Esophagus squamous epithelium (tissue), 4 donors: ENCODE data around the gene KRT40.

Experiments used
- CTCF ChIP-seq, 6 experiments: fragments of 450-650 bp in 4 of 6; fragments of 200-600 bp in 2 of 6; sonication (generic) in 2 of 6; IDR thresholded peaks; one replicate each; pipeline ENCODE4 v1.5.1; 2016 to 2019; ENCODE audit warnings: antibody characterized with exemption in 6 of 6, mild to moderate bottlenecking in 4 of 6, moderate library complexity in 4 of 6
- POLR2A ChIP-seq, 4 donors: fragments of 450-650 bp; IDR thresholded peaks; one replicate each; pipeline ENCODE4 v1.6.1; 2017; ENCODE audit warnings: antibody characterized with exemption in 4 of 4, mild to moderate bottlenecking in 4 of 4, moderate library complexity in 3 of 4

DNA sequence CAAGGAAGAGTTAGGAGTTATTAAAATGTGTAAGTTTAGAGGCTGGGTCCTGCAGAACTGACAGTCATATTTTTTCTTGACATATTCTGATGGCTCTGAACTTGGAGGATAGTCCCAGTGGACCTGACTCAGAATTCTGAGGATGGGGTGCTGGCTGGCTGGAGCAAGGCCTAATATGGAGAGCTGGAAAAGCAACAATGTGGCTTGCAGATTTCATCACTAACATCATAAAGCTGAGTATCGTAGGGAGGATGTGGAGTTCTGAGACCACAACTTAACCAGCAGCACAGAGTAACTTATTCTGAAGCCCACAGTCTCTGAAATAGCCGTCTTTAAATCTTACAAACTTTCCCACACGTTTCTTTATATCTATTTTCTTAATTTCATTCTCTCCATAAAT lies 40.6 kb upstream of the KRT40 start:
- TF ChIP-seq CTCF (IDR thresholded peaks at IDR 0.05) = no peak
- TF ChIP-seq POLR2A (IDR thresholded peaks at IDR 0.05) = no peak
